Kidney epithelial cell (primary cell): ENCODE measurements around the gene DYRK4. TPM values are rescaled to one million over a fixed set of nuclear protein-coding genes. Genes with fewer than 3 reads are reported as not detected.

Source experiments
- DNase-seq: peaks from one replicate; pipeline ENCODE4 v3.0.0-alpha.2; 2010; ENCODE audit warnings: low read depth
- H3K27me3 ChIP-seq: 2 replicates; pipeline ENCODE4 v1.6.0; 2011; ENCODE audit warnings: low read length; ENCODE audit not compliant: control insufficient read depth, insufficient read depth
- H3K36me3 ChIP-seq: 2 replicates; pipeline ENCODE4 v1.5.1; 2011; ENCODE audit warnings: low read length; ENCODE audit not compliant: control insufficient read depth, insufficient read depth
- H3K4me3 ChIP-seq: 2 replicates; pipeline ENCODE4 v1.5.1; 2011; ENCODE audit warnings: low read depth, mild to moderate bottlenecking, control low read depth, low read length
- CTCF ChIP-seq: IDR thresholded peaks from 2 replicates; pipeline ENCODE4 v1.5.1; 2011; ENCODE audit warnings: mild to moderate bottlenecking, moderate library complexity, low read length, control low read depth, inconsistent platforms; ENCODE audit not compliant: insufficient read depth, poor library complexity, severe bottlenecking
- total RNA-seq: library from RNA; depleted of rRNA; stranded (reverse); fragments of >200 nt; gene quantifications from 2 replicates; pipeline ENCODE4 v1.2.3, GENCODE V29; 2015

Gene DYRK4
- total RNA-seq, 1 donor from 2014 or later: 60.3 TPM

- DNase-seq: no peak
- H3K36me3 ChIP-seq: no peaks in the 10 kb centered on the region
- TF ChIP-seq CTCF: no peak
- no peak overlapping the region for H3K4me3 ChIP-seq
- H3K27me3 ChIP-seq: no peaks in the 10 kb centered on the region
These were observed 21.8 kb upstream of the DYRK4 start for GRCh38 chr12:4540170-4540569.

- no peaks in the 10 kb centered on the region for H3K27me3 ChIP-seq
- H3K36me3 ChIP-seq: no peaks in the 10 kb centered on the region
- no peak for DNase-seq
- no peak for TF ChIP-seq CTCF
- H3K4me3 ChIP-seq: no peak overlapping the region
These were observed 21.4 kb upstream of the DYRK4 start for GRCh38 chr12:4540638-4541037.

GRCh38 chr12:4545195-4545594, 16.8 kb upstream of the DYRK4 start:
- no peak overlapping the region for H3K4me3 ChIP-seq
- no peak for DNase-seq
- no peak for TF ChIP-seq CTCF
- no peaks in the 10 kb centered on the region for H3K27me3 ChIP-seq
- H3K36me3 ChIP-seq: no peaks in the 10 kb centered on the region

GRCh38 chr12:4552191-4552590, 9.8 kb upstream of the DYRK4 start:
- TF ChIP-seq CTCF: no peak
- Histone ChIP-seq H3K27me3 (no peaks in the 10 kb centered on the region), H3K36me3 (no peaks in the 10 kb centered on the region), H3K4me3 (no peak overlapping the region)
- no peak for DNase-seq

GRCh38 chr12:4553943-4554342, 8.1 kb upstream of the DYRK4 start:
- H3K27me3 ChIP-seq: no peaks in the 10 kb centered on the region
- TF ChIP-seq CTCF: no peak
- H3K36me3 ChIP-seq: no peaks in the 10 kb centered on the region

GRCh38 chr12:4555804-4556203, 6.2 kb upstream of the DYRK4 start:
- TF ChIP-seq CTCF: no peak
- Histone ChIP-seq H3K36me3 (no peaks in the 10 kb centered on the region), H3K4me3 (no peak overlapping the region), H3K27me3 (no peaks in the 10 kb centered on the region)
- no peak for DNase-seq

More at GRCh38 chr12:4553943-4554342, 8.1 kb upstream of the DYRK4 start:
- no peak for DNase-seq
- no peak overlapping the region for H3K4me3 ChIP-seq
